GM21515 (cell line): ENCODE data around the gene PTPRT.

Experiments
- ATAC-seq: cut with Tn5 transposase; IDR thresholded peaks from one replicate; pipeline ENCODE4 v1.9.1; 2021; ENCODE audit not compliant: unreplicated experiment

Gene PTPRT

DNA sequence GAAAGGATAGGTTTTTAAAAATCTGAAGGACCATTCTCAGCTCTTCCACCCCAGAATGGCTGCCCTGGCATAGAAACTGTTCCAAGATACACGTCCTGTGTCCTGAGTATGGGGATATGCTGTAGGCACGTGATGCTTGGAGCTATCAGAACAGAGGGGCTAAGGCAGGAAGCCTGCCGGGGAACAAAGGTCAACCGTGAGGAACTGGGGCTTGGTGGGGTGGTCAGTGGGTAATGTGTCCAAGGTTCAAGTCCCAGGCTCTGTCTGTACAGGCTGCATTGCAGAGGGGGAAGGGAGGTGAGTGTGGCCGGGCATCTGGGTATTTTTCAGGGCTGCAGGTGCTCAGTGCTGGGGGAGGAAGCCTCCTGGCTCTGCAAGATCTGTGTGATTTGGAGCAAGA is 1092.0 kb downstream of the PTPRT start:
- no peak for ATAC-seq

DNA sequence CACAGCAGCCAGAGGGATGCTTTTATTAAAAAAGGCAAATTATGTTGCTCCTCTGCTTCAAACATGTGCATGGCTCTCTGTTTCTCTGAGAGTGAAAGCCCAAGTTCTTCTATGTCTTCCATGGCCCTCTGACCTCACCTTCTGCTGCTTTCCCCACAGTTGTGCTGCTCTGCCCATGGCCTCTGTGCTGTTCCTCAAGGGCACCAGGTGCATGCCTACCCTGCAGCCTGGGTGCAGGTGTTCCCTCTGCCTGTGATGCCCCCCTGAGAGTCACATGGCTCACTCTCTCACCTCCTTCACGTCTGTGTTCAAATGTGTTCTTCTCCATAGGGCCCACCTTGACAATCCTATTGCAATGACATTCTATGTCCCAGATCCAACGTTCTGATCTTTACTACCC is 1094.5 kb downstream of the PTPRT start:
- no peak for ATAC-seq

DNA sequence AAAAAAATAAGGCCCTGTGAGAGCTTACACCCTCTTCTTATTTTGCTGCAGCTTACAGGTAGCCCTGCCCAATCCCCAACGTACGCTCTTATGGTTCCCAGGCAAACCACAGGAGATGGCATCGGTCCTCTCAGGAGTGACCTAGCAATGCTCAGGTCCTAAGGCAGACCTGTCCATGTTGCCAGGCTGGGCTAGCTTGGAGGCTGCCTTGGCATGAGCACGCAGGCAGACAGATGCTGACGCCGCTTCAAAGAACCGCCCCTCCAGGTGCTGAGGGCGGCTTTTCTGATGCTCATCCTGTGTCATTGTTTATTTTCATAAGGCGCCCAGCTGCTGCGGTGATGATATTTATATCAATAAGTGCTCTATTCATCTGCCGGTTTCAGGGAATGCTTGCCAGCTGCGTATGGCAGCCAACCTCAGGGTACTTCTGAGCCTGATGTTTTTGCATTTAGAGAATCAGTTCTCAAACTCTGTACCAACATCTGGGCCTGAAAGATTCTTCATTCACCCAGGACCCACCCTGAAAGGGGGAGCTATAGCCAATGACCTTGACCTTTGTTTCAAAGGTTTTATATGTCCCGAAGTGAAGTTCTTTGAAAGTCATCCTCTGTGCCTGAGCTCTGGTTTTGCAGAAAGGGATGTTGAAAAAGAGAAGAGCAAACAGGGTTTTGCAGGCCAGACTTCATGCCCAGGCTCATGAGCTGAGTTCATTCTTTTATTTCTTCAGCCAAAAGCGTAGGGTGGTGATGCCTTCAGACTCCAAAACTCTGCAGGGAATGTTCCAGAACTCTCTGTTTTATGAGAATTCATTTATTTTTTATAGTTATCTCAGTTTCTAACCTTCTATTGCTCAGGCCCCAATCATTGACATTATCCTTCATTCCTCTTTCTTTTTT is 1095.9 kb downstream of the PTPRT start:
- ATAC-seq, result no peak

DNA sequence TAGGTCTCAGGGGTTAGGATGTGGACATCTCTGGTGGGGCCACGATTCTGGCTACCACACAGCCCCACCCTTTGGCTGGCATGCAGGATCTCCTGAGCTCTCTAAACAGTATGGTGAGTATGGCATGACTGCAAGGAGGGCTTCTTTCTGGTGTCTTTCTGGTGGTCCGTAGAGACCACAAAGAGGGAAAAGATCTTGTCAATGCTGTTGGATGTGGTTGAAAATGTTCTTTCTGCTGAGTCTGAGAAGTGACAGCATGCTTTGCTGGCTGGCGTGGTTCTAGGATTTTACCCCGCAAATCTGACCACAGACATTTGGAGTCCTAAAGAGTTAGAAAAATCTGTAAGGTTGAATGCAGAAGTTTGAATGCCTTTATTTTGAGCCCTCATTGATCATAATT is 1096.7 kb downstream of the PTPRT start:
- ATAC-seq, result no peak

GRCh38 chr20:42085366-42085765 is 1104.3 kb downstream of the PTPRT start:
- no peak for ATAC-seq

- ATAC-seq, result no peak
Observed at GRCh38 chr20:42083280-42083679, 1106.4 kb downstream of the PTPRT start.

DNA sequence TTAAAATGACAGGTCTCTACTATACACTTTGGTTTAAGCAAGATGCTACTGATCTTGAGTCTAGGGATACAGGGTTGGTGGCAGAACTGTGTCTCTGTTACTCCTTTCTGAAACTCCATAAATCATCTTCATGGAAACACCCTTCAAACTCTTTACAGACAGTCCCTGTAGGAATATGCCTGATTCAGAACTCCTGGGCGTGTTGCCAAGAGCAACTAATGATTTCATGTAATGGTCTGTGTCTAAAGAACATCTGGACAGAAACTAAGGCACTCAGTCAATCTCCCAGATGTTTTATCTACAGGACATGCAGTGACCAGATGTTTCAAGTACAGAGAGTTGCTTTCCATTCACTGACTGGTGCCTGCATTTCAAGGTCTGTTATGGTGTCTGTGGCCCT is 1107.1 kb downstream of the PTPRT start:
- ATAC-seq, result no peak

- ATAC-seq, result no peak
Observed at GRCh38 chr20:42080956-42081355, 1108.8 kb downstream of the PTPRT start.

DNA sequence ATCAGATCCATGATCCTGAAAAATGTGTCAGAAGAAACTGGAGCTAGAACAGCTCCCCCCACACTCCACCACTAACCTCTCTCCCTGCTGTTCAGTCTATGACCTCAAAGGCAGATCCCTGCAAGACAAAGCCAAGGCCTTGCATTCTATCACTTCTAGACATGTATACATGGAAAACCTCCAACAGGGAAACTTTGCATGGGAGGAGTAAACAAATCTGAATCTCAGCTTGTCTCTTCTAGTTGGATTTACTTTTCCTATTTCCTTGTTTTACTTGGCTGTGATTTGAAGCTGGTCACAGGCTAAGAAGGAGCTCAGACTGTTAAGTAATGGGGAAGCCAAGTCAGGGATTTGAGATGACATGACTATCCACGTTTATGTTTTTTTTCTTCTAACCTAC is 1114.8 kb downstream of the PTPRT start:
- no peak for ATAC-seq

- ATAC-seq, result no peak
Observed at GRCh38 chr20:42067596-42067995, 1122.1 kb downstream of the PTPRT start.

- no peak for ATAC-seq
Observed at GRCh38 chr20:42067174-42067573, 1122.5 kb downstream of the PTPRT start.

DNA sequence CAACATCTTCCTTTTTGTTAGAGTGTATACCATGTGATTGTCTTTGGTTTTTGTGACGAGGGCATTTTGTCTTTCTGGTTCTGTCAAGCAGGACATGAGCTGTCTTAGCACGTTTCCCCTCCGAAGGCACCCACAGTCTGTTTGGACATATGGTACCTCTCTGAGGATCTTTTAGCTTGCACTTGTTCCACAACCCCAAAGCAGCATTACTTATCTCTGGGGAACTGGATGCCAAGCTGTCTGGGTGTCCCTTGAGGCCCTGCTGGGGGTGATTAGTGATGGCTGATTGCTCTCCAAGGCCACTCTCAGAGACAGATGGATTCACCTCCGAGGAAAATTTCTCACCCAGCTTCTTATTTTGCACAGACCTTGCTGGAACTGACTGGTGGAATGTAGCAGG is 1126.6 kb downstream of the PTPRT start:
- no peak for ATAC-seq

DNA sequence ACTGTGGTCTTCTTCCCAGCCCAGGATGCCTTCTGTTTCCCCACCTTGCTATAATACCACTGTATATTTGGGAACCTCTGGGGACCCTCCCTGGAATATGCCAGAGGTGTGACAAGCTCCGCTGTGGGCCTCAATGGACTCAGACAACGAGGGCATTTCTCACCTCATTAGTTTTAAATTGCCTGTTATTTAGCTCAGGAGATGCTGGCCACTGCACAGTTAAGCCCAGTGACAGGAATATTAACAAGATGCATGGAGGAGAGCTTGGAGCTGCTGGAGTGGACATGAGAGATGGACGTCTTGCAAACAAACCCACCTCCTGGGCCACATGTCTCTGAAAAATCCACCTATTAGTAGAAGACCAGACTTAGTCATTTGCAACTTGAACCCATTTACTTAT is 1136.4 kb downstream of the PTPRT start:
- no peak for ATAC-seq

DNA sequence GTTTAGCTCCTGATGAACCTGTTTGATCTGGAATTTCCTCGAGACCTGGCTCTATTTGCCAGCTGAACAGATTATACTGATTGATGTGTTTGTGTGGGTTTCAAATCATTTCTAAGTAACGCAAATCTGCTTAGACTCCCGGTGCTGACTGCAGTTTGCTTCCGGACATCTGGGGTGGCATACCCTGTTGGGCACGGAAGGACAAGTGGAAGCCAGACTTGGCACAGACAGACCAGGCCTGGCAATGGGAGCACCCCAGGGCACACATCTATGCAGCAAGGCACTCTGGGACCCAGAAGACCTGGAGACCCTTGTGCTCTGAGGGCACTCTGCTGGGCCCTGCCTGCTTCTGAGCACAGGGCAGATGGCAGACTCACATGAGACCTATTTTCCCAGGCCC is 1137.8 kb downstream of the PTPRT start:
- ATAC-seq, result no peak

DNA sequence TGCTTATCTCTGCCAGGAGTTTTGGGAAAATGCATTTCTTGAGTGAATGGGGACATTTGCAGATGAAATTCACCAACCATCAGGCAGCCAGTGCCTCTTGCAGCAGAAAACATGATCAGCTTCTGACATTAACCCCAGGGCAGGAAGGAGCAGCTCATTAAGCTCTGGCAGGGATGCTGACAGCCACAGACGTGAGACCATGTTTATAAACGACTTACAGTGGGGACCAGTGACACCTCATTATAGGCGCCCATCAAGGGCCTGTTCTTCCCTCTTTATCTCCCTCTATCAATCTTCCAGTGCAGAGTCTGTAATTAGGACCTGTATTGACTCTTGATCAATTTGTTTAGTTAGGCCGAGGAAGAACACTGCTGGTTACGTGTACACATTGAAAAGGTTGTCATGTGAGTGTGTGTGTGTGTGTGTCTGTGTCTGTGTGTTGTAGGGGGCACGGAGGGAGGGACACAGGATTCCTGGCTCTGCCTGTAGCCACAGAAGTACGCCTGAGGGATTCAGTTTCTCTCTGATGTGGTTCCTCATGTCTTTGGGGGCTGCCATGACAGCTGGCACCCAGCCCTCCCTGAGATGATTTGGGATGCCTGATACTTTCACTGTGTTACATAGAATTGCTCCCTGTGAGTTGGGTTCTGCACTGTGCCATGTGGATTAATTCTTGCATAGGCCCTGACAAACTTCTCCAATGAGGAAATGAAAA is 1143.2 kb downstream of the PTPRT start:
- ATAC-seq, result no peak

- ATAC-seq, result no peak
Observed at GRCh38 chr20:42043921-42044320, 1145.8 kb downstream of the PTPRT start.

DNA sequence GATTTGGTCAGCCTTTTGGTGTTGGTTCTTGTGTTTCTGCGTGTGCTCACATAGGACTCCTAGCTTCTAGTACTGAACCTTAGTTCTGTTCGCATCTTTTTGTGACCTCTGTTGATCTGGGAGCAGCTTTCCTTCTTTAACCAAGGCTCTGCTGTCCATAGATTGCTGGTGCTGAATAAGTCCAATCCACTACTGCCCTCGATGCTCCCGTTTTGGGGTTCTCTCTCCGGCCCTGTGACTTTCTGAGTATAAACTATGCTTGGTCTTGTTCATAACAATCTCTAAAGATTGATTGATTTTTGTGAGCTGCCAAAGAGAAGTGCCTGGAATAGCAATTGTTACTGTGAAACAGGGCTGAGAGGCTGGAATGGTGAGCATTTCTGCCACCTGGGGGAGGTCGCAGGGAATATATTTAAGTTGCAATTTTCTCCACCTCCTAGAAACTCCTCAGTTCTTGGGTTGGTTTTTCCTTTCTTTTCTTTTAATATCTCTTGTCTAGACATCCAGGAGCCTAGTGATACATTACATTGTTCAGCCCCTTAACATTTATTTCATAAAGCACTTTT is 1148.6 kb downstream of the PTPRT start:
- no peak for ATAC-seq

GRCh38 chr20:42027746-42028268 is 1161.9 kb downstream of the PTPRT start:
- no peak for ATAC-seq

DNA sequence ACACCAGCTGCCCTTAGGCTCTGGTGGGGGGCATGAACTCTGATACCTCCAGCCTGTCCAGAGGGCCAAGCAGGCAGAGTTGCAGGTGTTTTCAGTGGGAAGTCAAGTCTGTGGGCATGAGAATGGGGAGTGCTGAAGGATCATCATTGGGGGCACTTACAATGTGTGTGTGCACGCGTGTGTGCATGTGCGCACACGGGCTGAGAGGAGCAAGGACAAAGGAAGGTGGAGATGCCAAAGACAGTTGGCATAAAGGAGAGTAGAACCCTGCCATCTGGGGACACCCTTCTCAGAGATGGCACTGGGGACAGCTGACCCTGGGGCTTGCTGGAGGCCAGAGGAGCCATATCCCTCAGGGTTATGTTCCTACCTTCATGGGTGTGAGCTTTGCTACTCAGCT is 1163.1 kb downstream of the PTPRT start:
- ATAC-seq, result no peak

DNA sequence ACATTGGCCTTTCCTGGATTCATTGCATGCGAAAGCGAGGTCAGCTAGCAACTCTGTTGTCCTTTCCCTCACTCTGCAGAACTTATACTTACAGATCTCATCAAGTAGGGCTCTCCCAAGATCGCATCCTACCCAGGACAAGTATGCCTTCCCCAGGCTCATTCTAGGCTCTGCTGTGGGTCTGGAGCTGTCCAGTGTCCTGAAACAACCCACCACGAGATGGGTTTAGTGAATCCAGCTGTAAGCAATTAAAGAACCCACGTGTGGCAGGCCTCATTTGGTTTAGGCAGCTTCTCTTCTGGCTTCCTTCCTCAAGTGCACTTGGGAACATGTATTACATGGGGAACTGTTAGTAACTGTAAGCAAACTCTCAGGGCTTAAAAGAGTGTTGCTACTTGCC is 1165.1 kb downstream of the PTPRT start:
- no peak for ATAC-seq
